NCI-H2227 treated with DMSO at 0.1 percent for 48 hours (cell line): Measurements from ENCODE around the gene RNF13.
"Not testable (repeated sequence)": the region's sequence is repeated elsewhere in the genome, so short reads cannot be mapped to it uniquely, and the experiment has no call there.

Experiments used
- DNase-seq: peaks from one replicate; lab custom pipeline; 2025; lab: John Stamatoyannopoulos, UW

RNF13 gene

DNA sequence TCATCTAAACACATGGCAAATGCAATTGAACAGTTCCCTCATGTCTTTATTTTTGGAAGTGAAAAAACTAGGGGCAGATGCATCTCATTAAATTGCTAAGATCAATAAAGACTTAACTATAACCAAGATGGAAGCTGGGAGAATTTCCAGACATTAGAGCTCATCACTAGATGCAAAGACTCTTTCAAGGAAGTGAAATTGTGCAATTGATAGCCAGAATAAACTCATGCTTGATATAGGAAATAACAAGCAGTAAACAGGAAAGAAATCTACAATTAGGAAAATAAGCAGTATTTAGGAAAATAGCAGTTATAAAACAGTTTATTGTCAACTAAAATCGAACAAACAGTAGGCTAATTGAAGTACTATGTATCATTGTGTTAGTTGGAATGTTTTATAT is 11.8 kb upstream of the RNF13 start:
- DNase-seq = no peak

GRCh38 chr3:149801639-149802038 is 11.4 kb upstream of the RNF13 start:
- no peak for DNase-seq

DNA sequence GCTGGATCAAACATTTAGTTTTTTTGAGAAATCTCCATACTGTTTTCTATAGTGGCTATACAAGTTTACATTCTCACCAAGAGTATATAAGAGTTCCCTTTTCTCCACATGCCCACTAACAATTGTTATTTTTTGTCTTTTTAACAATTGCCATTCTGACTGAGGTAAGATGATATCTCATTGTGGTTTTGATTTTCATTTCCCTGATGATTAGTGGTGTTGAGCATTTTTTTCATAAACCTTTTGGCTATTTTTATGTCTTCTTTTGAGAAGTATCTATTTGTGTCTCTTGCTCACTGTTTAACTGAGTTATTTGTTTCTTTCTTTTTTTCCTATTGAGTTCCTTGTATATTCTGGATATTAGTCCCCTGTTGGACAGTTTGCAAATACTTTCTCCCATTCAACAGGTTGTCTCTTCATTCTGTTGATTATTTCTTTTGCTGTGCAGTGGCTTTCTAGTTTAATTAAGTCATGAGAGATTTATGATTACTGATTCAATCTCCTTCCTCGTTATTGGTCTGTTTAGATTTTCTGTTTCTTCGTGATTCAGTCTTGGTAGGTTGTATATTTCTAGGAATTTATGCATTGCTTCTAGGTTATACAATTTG is 6.7 kb upstream of the RNF13 start:
- no peak for DNase-seq

DNA sequence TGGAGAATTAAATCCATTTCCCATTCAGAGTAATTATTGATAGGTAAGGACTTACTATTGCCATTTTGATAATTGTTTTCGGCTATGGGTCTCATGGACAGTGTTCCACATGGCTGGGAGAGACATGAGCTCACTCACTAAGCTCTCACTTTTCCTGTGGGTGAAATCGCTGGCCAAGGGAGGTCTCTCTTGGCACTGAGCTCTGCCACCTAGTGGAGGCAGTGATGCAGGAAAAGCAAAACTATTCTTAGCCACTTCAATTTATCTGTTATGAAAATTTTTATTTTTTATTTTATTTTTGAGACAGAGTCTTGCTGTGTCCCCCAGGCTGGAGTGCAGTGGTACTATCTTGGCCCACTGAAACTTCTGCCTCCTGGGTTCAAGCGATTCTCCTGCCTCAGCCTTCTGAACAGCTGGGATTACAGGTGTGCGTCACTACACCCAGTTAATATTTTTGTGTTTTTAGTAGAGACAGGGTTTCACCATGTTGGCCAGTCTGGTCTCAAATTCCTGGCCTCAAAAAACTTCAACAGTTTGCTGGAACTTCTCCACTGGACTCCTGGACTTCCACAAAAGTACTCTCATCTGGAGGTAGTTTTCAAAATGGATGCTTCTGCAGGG is 4.7 kb upstream of the RNF13 start:
- DNase-seq = peak; percentile 26

- DNase-seq = no peak
Measured at GRCh38 chr3:149809699-149810098, 3.3 kb upstream of the RNF13 start.

- no peak for DNase-seq
Measured at GRCh38 chr3:149810846-149811245, 2.2 kb upstream of the RNF13 start.

DNA sequence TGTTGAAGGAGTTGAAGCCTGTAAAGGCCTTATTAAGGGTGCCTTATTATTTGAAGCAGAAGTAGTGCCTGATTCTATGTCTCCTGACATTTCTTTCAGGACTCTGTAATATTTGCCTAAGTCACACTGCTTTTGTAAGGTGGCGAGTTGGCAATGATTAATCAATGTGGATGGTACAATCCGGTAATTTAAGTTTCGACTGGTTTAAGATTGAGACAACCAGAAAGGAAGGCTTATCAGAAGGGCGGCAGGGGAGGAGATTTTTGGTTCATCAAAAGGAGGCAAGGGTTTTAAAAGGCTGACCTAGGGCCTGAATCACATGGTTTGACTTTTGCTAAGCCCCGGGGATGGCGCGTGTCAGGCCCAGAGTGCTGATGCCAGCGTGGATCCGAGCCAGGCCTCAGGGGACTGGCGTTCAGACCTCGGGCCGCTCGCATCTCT is 830 bp upstream of the RNF13 start:
- no peak for DNase-seq

GRCh38 chr3:149813367-149814281 is 609 bp downstream of the RNF13 start:
- DNase-seq = no peak

GRCh38 chr3:149815321-149815720 is 2.3 kb downstream of the RNF13 start:
- no peak for DNase-seq

DNA sequence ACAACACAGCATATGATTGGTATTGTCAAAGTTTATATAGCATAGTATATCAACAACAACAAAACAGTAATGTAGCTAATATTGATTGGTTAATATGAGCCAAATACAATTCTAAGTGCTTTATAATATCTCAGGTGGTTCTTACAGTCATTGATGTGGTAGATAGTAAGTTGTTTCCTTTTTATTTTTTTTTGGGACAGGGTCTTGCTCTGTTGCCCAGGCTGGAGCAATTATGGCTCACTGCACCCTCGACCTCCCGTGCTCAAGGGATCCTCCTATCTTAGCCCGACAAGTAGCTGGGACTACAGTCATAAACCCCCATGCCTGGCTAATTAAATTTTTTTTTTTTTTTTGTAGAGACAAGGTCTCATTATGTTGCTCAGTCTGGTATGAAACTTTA is 2.7 kb downstream of the RNF13 start:
- DNase-seq = no peak

- no peak for DNase-seq
Measured at GRCh38 chr3:149816311-149816710, 3.3 kb downstream of the RNF13 start.

DNA sequence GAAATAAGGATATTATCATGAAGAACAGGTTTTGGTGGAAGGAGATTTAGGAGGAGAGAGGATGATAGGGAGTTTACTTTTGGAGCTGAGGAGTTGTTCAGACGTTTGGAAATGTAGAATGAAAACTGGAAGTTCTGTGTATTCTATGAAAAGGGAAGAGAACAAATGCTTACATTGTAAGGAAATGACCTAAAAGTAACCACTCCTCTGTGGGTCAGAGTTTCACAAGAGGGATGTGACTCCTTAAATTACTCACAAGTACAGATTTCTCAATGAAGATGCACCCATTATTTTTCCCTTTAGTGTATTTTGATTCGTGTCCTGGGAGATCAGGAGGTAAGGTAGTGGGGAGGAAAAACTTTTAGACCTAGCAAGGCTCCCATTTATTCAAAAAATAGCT is 4.0 kb downstream of the RNF13 start:
- no peak for DNase-seq

- DNase-seq = no peak
Measured at GRCh38 chr3:149819432-149819831, 6.4 kb downstream of the RNF13 start.

DNA sequence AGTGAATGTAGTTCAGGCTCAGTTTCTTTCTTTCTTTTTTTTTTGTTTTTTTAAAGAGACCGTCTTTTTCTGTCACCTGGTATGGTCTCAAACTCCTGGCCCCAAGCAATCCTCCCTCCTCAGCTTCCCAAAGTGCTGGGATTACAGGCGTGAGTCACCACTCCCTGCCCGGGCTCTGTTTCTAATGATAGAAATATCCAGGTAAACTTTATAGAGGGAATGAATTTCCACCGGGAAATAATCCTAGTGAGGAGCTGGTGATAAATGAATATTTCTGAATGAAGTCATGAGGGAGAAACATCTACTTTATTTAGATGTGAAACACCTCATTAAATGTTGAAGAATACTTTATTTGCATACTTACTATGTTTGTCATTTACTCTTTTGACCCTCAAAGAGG is 7.2 kb downstream of the RNF13 start:
- DNase-seq = no peak

DNA sequence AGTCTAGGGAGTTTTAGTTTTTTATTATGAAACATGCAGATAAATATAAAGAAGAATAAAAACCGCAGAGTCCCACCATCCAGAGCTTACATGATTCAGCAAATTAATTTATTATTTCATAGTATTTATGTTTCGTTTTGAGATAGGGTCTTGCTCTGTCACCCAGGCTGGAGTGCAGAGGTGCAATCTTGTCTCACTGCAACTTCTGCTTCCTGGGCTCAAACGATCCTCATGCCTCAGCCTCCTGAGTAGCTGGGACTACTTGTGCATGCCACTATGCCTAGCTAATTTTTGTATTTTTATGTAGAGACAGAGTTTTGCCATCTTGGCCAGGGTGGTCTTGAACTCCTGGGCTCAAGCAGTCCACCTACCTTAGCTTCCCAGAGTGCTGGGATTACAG is 13.6 kb downstream of the RNF13 start:
- DNase-seq = no peak

DNA sequence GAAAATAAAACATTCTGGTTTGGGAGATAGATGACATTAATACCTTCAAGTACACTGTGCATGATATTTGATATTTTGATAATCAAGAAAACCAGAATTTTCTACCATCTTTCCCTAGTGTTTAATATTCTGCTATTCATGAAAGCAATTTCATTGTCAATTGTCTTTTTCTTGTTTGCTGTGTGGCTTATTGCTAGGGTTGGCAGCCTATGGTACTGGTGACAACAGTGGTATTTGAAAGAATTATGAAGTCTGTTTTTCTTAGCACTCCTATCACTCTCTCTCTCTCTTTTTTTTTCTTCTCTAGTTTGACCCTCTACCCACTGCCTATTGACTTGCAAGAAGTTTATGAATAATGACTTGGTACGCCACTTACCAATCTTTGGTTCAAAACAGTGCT is 15.4 kb downstream of the RNF13 start:
- DNase-seq = no peak

DNA sequence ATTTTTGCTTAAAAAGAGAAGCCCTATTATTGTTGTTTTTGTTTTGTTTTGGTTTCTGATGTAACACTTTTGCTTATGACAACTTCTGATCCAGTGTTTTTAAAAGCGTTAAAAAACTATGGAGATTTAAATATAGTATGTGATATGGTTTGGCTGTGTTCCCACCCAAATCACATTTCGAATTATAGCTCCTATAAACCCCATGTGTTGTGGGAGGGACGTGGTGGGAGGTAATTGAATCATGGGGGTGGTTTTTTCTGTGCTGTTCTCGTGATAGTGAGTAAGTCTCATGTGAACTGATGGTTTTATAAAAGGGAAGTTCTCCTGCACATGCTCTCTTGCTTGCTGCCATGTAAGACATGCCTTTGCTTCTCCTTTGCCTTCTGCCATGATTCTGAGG is 16.6 kb downstream of the RNF13 start:
- not testable (repeated sequence) for DNase-seq

DNA sequence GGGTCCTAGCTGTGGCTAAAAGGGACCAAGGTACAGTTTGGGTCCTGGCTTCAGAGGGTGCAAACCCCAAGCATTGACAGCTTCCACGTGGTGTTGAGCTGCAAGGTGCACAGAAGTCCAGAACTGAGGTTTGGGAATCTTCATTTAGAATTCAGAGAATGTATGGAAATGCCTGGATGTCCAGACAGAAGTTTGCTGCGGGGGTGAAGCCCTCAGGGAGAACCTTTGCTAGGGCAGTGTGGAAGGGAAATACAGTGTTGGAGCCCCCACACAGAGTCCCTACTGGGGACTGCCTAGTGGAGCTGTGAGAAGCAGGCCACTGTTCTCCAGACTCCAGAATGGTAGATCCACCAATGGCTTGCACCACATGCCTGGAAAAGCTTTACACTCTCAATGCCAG is 17.9 kb downstream of the RNF13 start:
- no peak for DNase-seq

DNA sequence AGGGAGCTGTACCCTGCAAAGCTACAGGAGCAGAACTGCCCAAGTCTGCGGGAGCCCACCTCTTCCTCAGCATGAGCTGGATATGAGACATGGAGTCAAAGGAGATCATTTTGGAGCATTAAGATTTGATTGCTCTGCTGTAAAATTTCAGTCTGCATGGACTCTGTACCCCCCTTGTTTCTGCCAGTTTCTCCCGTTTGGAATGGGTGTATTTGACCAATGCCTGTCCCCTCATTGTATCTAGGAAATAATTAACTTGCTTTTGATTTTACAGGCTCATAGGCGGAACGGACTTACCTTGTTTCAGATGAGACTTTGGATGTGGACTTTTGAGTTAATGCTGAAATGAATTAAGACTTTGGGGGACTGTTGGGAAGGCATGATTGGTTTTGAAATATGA is 18.3 kb downstream of the RNF13 start:
- DNase-seq = no peak

DNA sequence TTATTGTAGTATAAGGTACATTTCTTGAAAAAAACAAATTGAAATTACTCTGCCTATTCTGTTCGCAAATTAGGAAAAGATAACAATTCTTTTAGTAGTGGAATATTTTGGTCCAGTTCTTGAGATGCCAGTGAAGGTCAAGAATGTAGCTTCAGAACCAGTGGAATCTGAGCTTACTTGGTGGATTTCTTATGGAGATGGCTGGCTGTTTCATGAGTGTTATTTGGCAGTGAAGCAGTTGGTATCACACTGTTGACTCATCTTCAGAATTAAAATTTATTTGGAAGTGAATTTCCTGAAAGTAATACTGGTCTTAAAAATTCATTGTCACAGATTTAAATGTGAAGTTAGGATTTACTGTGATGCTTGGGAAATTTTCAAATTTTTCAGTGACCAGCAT is 19.1 kb downstream of the RNF13 start:
- no peak for DNase-seq

- no peak for DNase-seq
Measured at GRCh38 chr3:149833241-149833640, 20.2 kb downstream of the RNF13 start.

- DNase-seq = not testable (repeated sequence)
Measured at GRCh38 chr3:149838491-149838890, 25.5 kb downstream of the RNF13 start.

DNA sequence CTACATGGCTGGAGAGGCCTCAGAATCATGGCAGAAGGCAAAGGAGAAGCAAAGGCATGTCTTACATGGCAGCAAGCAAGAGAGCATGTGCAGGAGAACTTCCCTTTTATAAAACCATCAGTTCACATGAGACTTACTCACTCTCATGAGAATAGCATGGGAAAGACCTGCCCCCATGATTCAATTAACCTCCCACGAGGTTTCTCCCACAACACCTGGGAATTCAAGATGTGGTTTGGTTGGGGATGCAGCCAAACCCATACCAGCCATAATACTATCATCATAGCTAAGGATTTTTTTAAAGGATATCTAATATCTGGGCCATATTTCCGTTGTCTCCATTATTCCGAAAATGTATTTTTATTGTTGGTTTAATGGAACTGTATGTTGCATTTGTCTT is 26.5 kb downstream of the RNF13 start:
- DNase-seq = not testable (repeated sequence)
